ENCODE data around the gene GPC3. TPM values are rescaled to one million over a fixed set of nuclear protein-coding genes. Genes with fewer than 3 reads are reported as not detected.

The GPC3 gene
- total RNA-seq, 1 donor from 2014 or later: 0.26 TPM

DNA sequence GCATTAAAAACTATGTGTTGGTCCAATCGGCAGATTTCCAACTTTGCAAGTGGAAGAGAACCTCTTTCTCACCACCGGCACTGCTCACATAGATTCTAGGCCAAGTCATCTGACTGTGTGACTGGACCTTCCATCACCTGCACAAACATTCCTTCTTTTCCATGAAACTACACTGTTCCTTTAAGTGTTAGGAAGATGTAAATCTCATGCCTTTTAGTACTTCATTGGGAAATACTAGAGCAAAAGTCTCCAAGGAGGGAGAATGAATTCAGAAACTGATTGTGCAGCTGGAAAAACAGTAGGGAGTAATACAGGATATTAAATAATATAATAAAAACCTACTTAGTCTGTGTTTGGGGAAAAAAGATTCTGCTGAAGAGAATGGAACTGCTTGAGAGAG is 238.2 kb downstream of the GPC3 start:
- TF ChIP-seq, protein P1, sequence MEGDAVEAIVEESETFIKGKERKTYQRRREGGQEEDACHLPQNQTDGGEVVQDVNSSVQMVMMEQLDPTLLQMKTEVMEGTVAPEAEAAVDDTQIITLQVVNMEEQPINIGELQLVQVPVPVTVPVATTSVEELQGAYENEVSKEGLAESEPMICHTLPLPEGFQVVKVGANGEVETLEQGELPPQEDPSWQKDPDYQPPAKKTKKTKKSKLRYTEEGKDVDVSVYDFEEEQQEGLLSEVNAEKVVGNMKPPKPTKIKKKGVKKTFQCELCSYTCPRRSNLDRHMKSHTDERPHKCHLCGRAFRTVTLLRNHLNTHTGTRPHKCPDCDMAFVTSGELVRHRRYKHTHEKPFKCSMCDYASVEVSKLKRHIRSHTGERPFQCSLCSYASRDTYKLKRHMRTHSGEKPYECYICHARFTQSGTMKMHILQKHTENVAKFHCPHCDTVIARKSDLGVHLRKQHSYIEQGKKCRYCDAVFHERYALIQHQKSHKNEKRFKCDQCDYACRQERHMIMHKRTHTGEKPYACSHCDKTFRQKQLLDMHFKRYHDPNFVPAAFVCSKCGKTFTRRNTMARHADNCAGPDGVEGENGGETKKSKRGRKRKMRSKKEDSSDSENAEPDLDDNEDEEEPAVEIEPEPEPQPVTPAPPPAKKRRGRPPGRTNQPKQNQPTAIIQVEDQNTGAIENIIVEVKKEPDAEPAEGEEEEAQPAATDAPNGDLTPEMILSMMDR (IDR thresholded peaks at IDR 0.05; ENCODE audit: insufficient read depth, low read length, severe bottlenecking): no peak
- no peak overlapping the region for H3K4me3 ChIP-seq (ENCODE audit: low read depth, low read length)
- FAIRE-seq (no peak), DNase-seq (ENCODE audit: low read depth) (no peak)
- H3K27me3 ChIP-seq (ENCODE audit: control insufficient read depth, insufficient read depth, low read length): no peaks in the 10 kb centered on the region
- no peaks in the 10 kb centered on the region for H3K36me3 ChIP-seq (ENCODE audit: control insufficient read depth, insufficient read depth, low read length)

- no peak for DNase-seq (ENCODE audit: low read depth)
- no peaks in the 10 kb centered on the region for H3K27me3 ChIP-seq (ENCODE audit: control insufficient read depth, insufficient read depth, low read length)
These were observed 238.8 kb downstream of the GPC3 start for GRCh38 chrX:133746593-133746992.

DNA sequence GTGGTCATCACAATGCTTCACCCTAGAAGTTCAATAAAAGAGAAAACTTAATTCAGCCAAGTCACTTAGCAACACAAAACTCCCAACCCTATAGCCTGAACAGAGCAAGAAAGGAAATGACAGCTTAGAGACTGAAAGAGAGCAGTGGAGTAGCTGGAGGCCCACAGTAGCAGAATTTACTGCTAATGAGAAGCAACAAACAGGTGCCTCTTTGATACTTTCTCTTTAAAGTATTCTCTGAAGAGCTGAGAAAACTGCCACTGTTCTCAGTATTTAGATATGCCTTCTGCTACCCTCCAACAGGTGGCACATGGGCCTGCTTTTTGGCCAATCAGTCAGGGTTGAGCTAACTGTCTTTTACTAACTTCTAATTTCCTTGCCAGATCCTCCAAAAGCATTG is 240.0 kb downstream of the GPC3 start:
- H3K27me3 ChIP-seq (ENCODE audit: control insufficient read depth, insufficient read depth, low read length): no peaks in the 10 kb centered on the region
- DNase-seq (ENCODE audit: low read depth) (no peak), FAIRE-seq (no peak)
- TF ChIP-seq, protein P1 (IDR thresholded peaks at IDR 0.05; ENCODE audit: insufficient read depth, low read length, severe bottlenecking): no peak
- H3K4me3 ChIP-seq (ENCODE audit: low read depth, low read length): no peak overlapping the region
- no peaks in the 10 kb centered on the region for H3K36me3 ChIP-seq (ENCODE audit: control insufficient read depth, insufficient read depth, low read length)

More at GRCh38 chrX:133746593-133746992, 238.8 kb downstream of the GPC3 start:
- TF ChIP-seq, protein P1 (IDR thresholded peaks at IDR 0.05; ENCODE audit: insufficient read depth, low read length, severe bottlenecking): no peak
- H3K4me3 ChIP-seq (ENCODE audit: low read depth, low read length): no peak overlapping the region
- no peaks in the 10 kb centered on the region for H3K36me3 ChIP-seq (ENCODE audit: control insufficient read depth, insufficient read depth, low read length)
- no peak for FAIRE-seq

- no peaks in the 10 kb centered on the region for H3K27me3 ChIP-seq (ENCODE audit: control insufficient read depth, insufficient read depth, low read length)
- no peak for DNase-seq (ENCODE audit: low read depth)
- TF ChIP-seq, protein P1 (IDR thresholded peaks at IDR 0.05; ENCODE audit: insufficient read depth, low read length, severe bottlenecking): no peak
- FAIRE-seq: no peak
- H3K4me3 ChIP-seq (ENCODE audit: low read depth, low read length): no peak overlapping the region
- H3K36me3 ChIP-seq (ENCODE audit: control insufficient read depth, insufficient read depth, low read length): no peaks in the 10 kb centered on the region
These were observed 242.6 kb downstream of the GPC3 start for GRCh38 chrX:133742602-133743305.

- H3K4me3 ChIP-seq (ENCODE audit: low read depth, low read length): no peak overlapping the region
- H3K36me3 ChIP-seq (ENCODE audit: control insufficient read depth, insufficient read depth, low read length): no peaks in the 10 kb centered on the region
- DNase-seq (ENCODE audit: low read depth) (no peak), FAIRE-seq (no peak)
- H3K27me3 ChIP-seq (ENCODE audit: control insufficient read depth, insufficient read depth, low read length): no peaks in the 10 kb centered on the region
- TF ChIP-seq, protein P1 (IDR thresholded peaks at IDR 0.05; ENCODE audit: insufficient read depth, low read length, severe bottlenecking): no peak
These were observed 244.1 kb downstream of the GPC3 start for GRCh38 chrX:133741303-133741702.

DNA sequence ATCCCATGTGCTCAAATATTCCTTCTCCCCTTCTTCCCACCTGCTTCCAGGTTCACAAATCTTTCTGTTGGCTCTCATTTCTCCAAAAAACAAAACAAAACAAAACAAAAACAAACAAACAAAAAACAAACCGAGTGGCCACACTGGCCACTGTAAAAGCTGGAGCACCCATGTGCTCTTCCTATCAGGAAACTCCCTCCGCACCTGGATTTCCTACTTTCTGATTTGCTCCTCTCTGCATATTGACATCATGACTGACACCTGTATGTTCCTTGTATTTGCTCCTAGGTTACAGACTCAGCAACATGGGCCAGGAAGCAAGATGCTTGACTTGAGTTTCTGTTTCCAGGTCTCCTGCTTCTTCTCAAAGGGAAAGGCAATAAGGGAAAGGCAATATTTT is 258.8 kb downstream of the GPC3 start:
- TF ChIP-seq, protein P1 (IDR thresholded peaks at IDR 0.05; ENCODE audit: insufficient read depth, low read length, severe bottlenecking): no peak
- DNase-seq (ENCODE audit: low read depth) (no peak), FAIRE-seq (no peak)

More for the DNA sequence above, 258.8 kb downstream of the GPC3 start:
- H3K27me3 ChIP-seq (ENCODE audit: control insufficient read depth, insufficient read depth, low read length): no peaks in the 10 kb centered on the region
- H3K36me3 ChIP-seq (ENCODE audit: control insufficient read depth, insufficient read depth, low read length): no peaks in the 10 kb centered on the region
- H3K4me3 ChIP-seq (ENCODE audit: low read depth, low read length): no peak overlapping the region

Measured in bronchial epithelial cell (primary cell).